Naive B cell (primary cell): Measurements from ENCODE around the gene MAPKAPK2. TPM values are rescaled to one million over a fixed set of nuclear protein-coding genes. Genes with fewer than 3 reads are reported as not detected.
A peak's percentile ranks its signal among the peaks of the same experiment; 100 is the strongest.

Experiments
- ATAC-seq, 2 donors: fragments of 150-1000 bp; cut with Tn5 transposase; 2 replicates each; pipeline ENCODE4 v1.10.0; 2021; ENCODE audit warnings: low read depth in 2 of 2, mild to moderate bottlenecking in 2 of 2, moderate library complexity in 2 of 2
- DNase-seq: peaks from one replicate; pipeline ENCODE4 v3.0.0; 2022
- H3K27ac Mint-ChIP-seq, 6 donors: one replicate each; pipeline ENCODE4 v1.8.0; 2020 to 2022; ENCODE audit warnings: mild to moderate bottlenecking in 6 of 6, mixed read lengths in 6 of 6, moderate library complexity in 5 of 6, inconsistent platforms in 2 of 6
- H3K27me3 Mint-ChIP-seq, 3 donors: one replicate each; pipeline ENCODE4 v1.8.0; 2021 to 2022; ENCODE audit warnings: mixed read lengths in 3 of 3, mild to moderate bottlenecking in 1 of 3
- H3K36me3 Mint-ChIP-seq, 2 donors: one replicate each; pipeline ENCODE4 v1.8.0; 2020 to 2022; ENCODE audit warnings: mixed read lengths in 2 of 2, inconsistent platforms in 1 of 2, mild to moderate bottlenecking in 1 of 2
- H3K4me1 Mint-ChIP-seq, 3 donors: one replicate each; pipeline ENCODE4 v1.8.0; 2020 to 2022; ENCODE audit warnings: mixed read lengths in 3 of 3, inconsistent platforms in 1 of 3, mild to moderate bottlenecking in 1 of 3, moderate library complexity in 1 of 3
- H3K4me3 Mint-ChIP-seq, 8 donors: one replicate each; pipeline ENCODE4 v1.8.0; 2020 to 2022; ENCODE audit warnings: mild to moderate bottlenecking in 8 of 8, mixed read lengths in 8 of 8, moderate library complexity in 8 of 8, inconsistent platforms in 2 of 8
- H3K9me3 Mint-ChIP-seq, 7 donors: one replicate each; pipeline ENCODE4 v1.8.0; 2020 to 2022; ENCODE audit warnings: mixed read lengths in 7 of 7, mild to moderate bottlenecking in 5 of 7, inconsistent platforms in 2 of 7, moderate library complexity in 1 of 7
- polyA plus RNA-seq, 6 donors: library from polyadenylated mRNA; unstranded; fragments of 300-500 nt; fragmentation: Illumina TruSeq; gene quantifications; one replicate each; pipeline ENCODE4 v1.2.3, GENCODE V29; 2021; ENCODE audit warnings: low read depth in 6 of 6

MAPKAPK2 gene
- polyA plus RNA-seq, 6 donors from 2014 or later = 1.7 to 3.6 (median 2.8) TPM

GRCh38 chr1:206715552-206716158, 30.9 kb downstream of the MAPKAPK2 start:
- DNase-seq (no peak), ATAC-seq (no peak)
- Mint-ChIP-seq H3K9me3 (no peaks in the 10 kb centered on the region), H3K4me1 (peaks cover 67 to 94% (median 84%) of the 10 kb centered on the region in 3 donors), H3K36me3 (no peaks in the 10 kb centered on the region), H3K27ac (peak overlapping the region; percentile 51 to 95 (median 82)), H3K27me3 (no peaks in the 10 kb centered on the region), H3K4me3 (peak overlapping the region in 4 of 8 donors; percentile 12 to 87 (median 50))

GRCh38 chr1:206716159-206716869, 31.6 kb downstream of the MAPKAPK2 start:
- H3K9me3 Mint-ChIP-seq = no peaks in the 10 kb centered on the region
- peak overlapping the region in 7 of 8 donors; percentile 2 to 87 (median 29) for H3K4me3 Mint-ChIP-seq
- no peak for ATAC-seq
- peaks cover 72 to 94% (median 88%) of the 10 kb centered on the region in 3 donors for H3K4me1 Mint-ChIP-seq
- no peaks in the 10 kb centered on the region for H3K27me3 Mint-ChIP-seq
- peak overlapping the region; percentile 71 to 95 (median 82) for H3K27ac Mint-ChIP-seq
- no peak for DNase-seq
- H3K36me3 Mint-ChIP-seq = no peaks in the 10 kb centered on the region

GRCh38 chr1:206716870-206717673, 32.4 kb downstream of the MAPKAPK2 start:
- Mint-ChIP-seq H3K4me3 (peak overlapping the region in 7 of 8 donors; percentile 2 to 87 (median 29)), H3K9me3 (no peaks in the 10 kb centered on the region), H3K27me3 (no peaks in the 10 kb centered on the region), H3K4me1 (peaks cover 70 to 92% (median 86%) of the 10 kb centered on the region in 3 donors), H3K27ac (peak overlapping the region; percentile 56 to 95 (median 77)), H3K36me3 (no peaks in the 10 kb centered on the region)
- DNase-seq (no peak), ATAC-seq (peak; percentile 37 to 57)

GRCh38 chr1:206717674-206717989, 32.9 kb downstream of the MAPKAPK2 start:
- H3K4me3 Mint-ChIP-seq = peak overlapping the region in 3 of 8 donors; percentile 14 to 78 (median 16)
- H3K9me3 Mint-ChIP-seq = no peaks in the 10 kb centered on the region
- peak overlapping the region in 4 of 6 donors; percentile 30 to 83 (median 68) for H3K27ac Mint-ChIP-seq
- no peaks in the 10 kb centered on the region for H3K36me3 Mint-ChIP-seq
- ATAC-seq (no peak), DNase-seq (no peak)
- H3K27me3 Mint-ChIP-seq = no peaks in the 10 kb centered on the region
- H3K4me1 Mint-ChIP-seq = peaks cover 70 to 86% (median 81%) of the 10 kb centered on the region in 3 donors

- H3K27ac Mint-ChIP-seq = peak overlapping the region; percentile 57 to 94 (median 82)
- peak; percentile 67 to 82 for ATAC-seq
- DNase-seq = no peak
- H3K36me3 Mint-ChIP-seq = no peaks in the 10 kb centered on the region
- no peaks in the 10 kb centered on the region for H3K27me3 Mint-ChIP-seq
- no peaks in the 10 kb centered on the region for H3K9me3 Mint-ChIP-seq
- H3K4me1 Mint-ChIP-seq = peaks cover 72 to 85% (median 77%) of the 10 kb centered on the region in 3 donors
- H3K4me3 Mint-ChIP-seq = peak overlapping the region in 3 of 8 donors; percentile 15 to 72 (median 23)
These were observed 34.6 kb downstream of the MAPKAPK2 start for GRCh38 chr1:206719169-206719839.

- no peak for DNase-seq
- Mint-ChIP-seq H3K27me3 (no peaks in the 10 kb centered on the region), H3K4me1 (peaks cover 68 to 85% (median 77%) of the 10 kb centered on the region in 3 donors), H3K4me3 (no peak overlapping the region), H3K27ac (peak overlapping the region in 1 of 6 donors; percentile 85), H3K9me3 (no peaks in the 10 kb centered on the region), H3K36me3 (no peaks in the 10 kb centered on the region)
- no peak for ATAC-seq
These were observed 36.7 kb downstream of the MAPKAPK2 start for GRCh38 chr1:206721454-206721853.

- DNase-seq (no peak), ATAC-seq (no peak)
- H3K27ac Mint-ChIP-seq = peak overlapping the region in 1 of 6 donors; percentile 28
- H3K27me3 Mint-ChIP-seq = no peaks in the 10 kb centered on the region
- H3K36me3 Mint-ChIP-seq = no peaks in the 10 kb centered on the region
- no peaks in the 10 kb centered on the region for H3K9me3 Mint-ChIP-seq
- H3K4me3 Mint-ChIP-seq = peak overlapping the region in 1 of 8 donors; percentile 35
- peaks cover 59 to 84% (median 70%) of the 10 kb centered on the region in 3 donors for H3K4me1 Mint-ChIP-seq
These were observed 38.2 kb downstream of the MAPKAPK2 start for GRCh38 chr1:206722751-206723461.

GRCh38 chr1:206723462-206723804, 38.7 kb downstream of the MAPKAPK2 start:
- no peak overlapping the region for H3K27ac Mint-ChIP-seq
- H3K4me3 Mint-ChIP-seq = no peak overlapping the region
- H3K27me3 Mint-ChIP-seq = no peaks in the 10 kb centered on the region
- no peaks in the 10 kb centered on the region for H3K36me3 Mint-ChIP-seq
- no peak for ATAC-seq
- H3K4me1 Mint-ChIP-seq = peaks cover 61 to 86% (median 73%) of the 10 kb centered on the region in 3 donors
- H3K9me3 Mint-ChIP-seq = no peaks in the 10 kb centered on the region
- DNase-seq = no peak

- DNase-seq (no peak), ATAC-seq (no peak)
- no peaks in the 10 kb centered on the region for H3K27me3 Mint-ChIP-seq
- H3K27ac Mint-ChIP-seq = peak overlapping the region in 2 of 6 donors; percentile 81 to 91
- H3K4me3 Mint-ChIP-seq = peak overlapping the region in 1 of 8 donors; percentile 12
- no peaks in the 10 kb centered on the region for H3K36me3 Mint-ChIP-seq
- peaks cover 60 to 85% (median 73%) of the 10 kb centered on the region in 3 donors for H3K4me1 Mint-ChIP-seq
- no peaks in the 10 kb centered on the region for H3K9me3 Mint-ChIP-seq
These were observed 39.2 kb downstream of the MAPKAPK2 start for GRCh38 chr1:206723805-206724472.

- Mint-ChIP-seq H3K4me3 (peak overlapping the region in 2 of 8 donors; percentile 9 to 39), H3K27ac (peak overlapping the region in 3 of 6 donors; percentile 71 to 86 (median 84)), H3K4me1 (peaks cover 53 to 73% (median 68%) of the 10 kb centered on the region in 3 donors), H3K36me3 (no peaks in the 10 kb centered on the region), H3K27me3 (no peaks in the 10 kb centered on the region), H3K9me3 (no peaks in the 10 kb centered on the region)
- peak; percentile 62 to 68 for ATAC-seq
- peak; percentile 41 for DNase-seq
These were observed 40.6 kb downstream of the MAPKAPK2 start for GRCh38 chr1:206725109-206725963.

GRCh38 chr1:206727981-206728696, 43.4 kb downstream of the MAPKAPK2 start:
- ATAC-seq = no peak
- Mint-ChIP-seq H3K4me1 (peaks cover 46 to 59% (median 57%) of the 10 kb centered on the region in 3 donors), H3K27ac (peak overlapping the region in 3 of 6 donors; percentile 15 to 69 (median 47)), H3K36me3 (peaks cover 9 to 11% of the 10 kb centered on the region in 2 donors), H3K4me3 (peak overlapping the region in 3 of 8 donors; percentile 10 to 42 (median 32)), H3K27me3 (no peaks in the 10 kb centered on the region), H3K9me3 (no peaks in the 10 kb centered on the region)
- no peak for DNase-seq
